Erythroblast (primary cell): ENCODE data around the gene SIGLEC6.

ENCODE experiments used
- GATA1 ChIP-seq: IDR thresholded peaks from 2 replicates; pipeline ENCODE4 v1.6.1; 2011; ENCODE audit warnings: low read depth, mild to moderate bottlenecking, control low read depth, low read length, moderate library complexity
- POLR2A ChIP-seq: IDR thresholded peaks from 2 replicates; pipeline ENCODE4 v1.6.1; 2011; ENCODE audit warnings: mild to moderate bottlenecking, low read length

- no peak for TF ChIP-seq POLR2A
- TF ChIP-seq GATA1, result no peak
These were observed 20.4 kb upstream of the SIGLEC6 start for GRCh38 chr19:51551673-51552432.
